A549 (cell line): ENCODE results near the gene INSM2. TPM values are rescaled to one million over a fixed set of nuclear protein-coding genes. Genes with fewer than 3 reads are reported as not detected.

Source experiments
- ATAC-seq, 2 experiments: fragments of 200-7000 bp in 1 of 2; fragments of >200 bp in 1 of 2; cut with Nextera tagmentation in 1 of 2; cut with Tn5 transposase in 1 of 2; 3 replicates each; pipeline versions ENCODE4 v1.8.0 to v1.9.1; 2018 to 2020; ENCODE audit warnings: mild to moderate bottlenecking in 1 of 2, moderate library complexity in 1 of 2
- CTCF ChIA-PET: fragments of 300-600 bp; sonication (Branson Sonifier 250); formaldehyde crosslinking; extraction: SDS; loops from one replicate; lab custom pipeline; 2021; ENCODE audit warnings: antibody characterized with exemption, inconsistent platforms; lab: Yijun Ruan, JAX
- POLR2A ChIA-PET: fragments of 350-600 bp; formaldehyde crosslinking; extraction: SDS; loops from one replicate; lab custom pipeline; 2021; ENCODE audit warnings: antibody characterized with exemption, inconsistent platforms; lab: Yijun Ruan, JAX
- DNase-seq, 2 experiments: peaks; one replicate each; pipeline versions ENCODE4 v3.0.0 to v3.0.0-alpha.2; 2011 to 2016; ENCODE audit warnings: low read depth in 1 of 2, low spot score in 1 of 2
- FAIRE-seq: peaks from 2 replicates; lab custom pipeline; 2011; peaks lifted over from hg19 to GRCh38; lab: Jason Lieb, UNC
- H3K27ac ChIP-seq, 2 experiments: fragments of >200 bp; sonication (Bioruptor Twin); formaldehyde crosslinking; 3 replicates each; pipeline ENCODE4 v1.5.1; 2016 to 2017
- H3K4me1 ChIP-seq: fragments of >200 bp; sonication (Bioruptor Twin); formaldehyde crosslinking; 3 replicates; pipeline ENCODE4 v1.6.1; 2016
- H3K4me2 ChIP-seq: fragments of >200 bp; sonication (Bioruptor Twin); formaldehyde crosslinking; 3 replicates; pipeline ENCODE4 v1.6.1; 2016
- H3K4me3 ChIP-seq: fragments of >200 bp; sonication (Bioruptor Twin); formaldehyde crosslinking; 3 replicates; pipeline ENCODE4 v1.5.1; 2016
- H3K9me3 ChIP-seq: fragments of >200 bp; sonication (Bioruptor Twin); formaldehyde crosslinking; 3 replicates; pipeline ENCODE4 v1.6.1; 2016
- CEBPB ChIP-seq, 2 experiments: fragments of >200 bp in 1 of 2; sonication (Bioruptor Twin) in 1 of 2; formaldehyde crosslinking in 1 of 2; IDR thresholded peaks; 2 replicates each; pipeline ENCODE4 v1.6.1; 2012 to 2016
- CHD2 ChIP-seq: fragments of 150-350 bp; IDR thresholded peaks from 2 replicates; pipeline ENCODE4 v1.6.1; 2014; ENCODE audit warnings: low read length; ENCODE audit not compliant: partially characterized antibody
- EHF ChIP-seq: fragments of 250-450 bp; sonication (Bioruptor Pico); IDR thresholded peaks from 2 replicates; pipeline ENCODE4 v1.5.0; 2020; ENCODE audit warnings: mild to moderate bottlenecking
- EHMT2 ChIP-seq: fragments of 200-600 bp; sonication (generic); IDR thresholded peaks from 2 replicates; pipeline ENCODE4 v1.6.1; 2016; ENCODE audit warnings: antibody characterized with exemption, low read depth, mild to moderate bottlenecking, moderate library complexity
- EP300 ChIP-seq, 2 experiments: fragments of >200 bp; sonication (Bioruptor Twin); formaldehyde crosslinking; IDR thresholded peaks; 2 replicates in 1 of 2; 3 replicates in 1 of 2; pipeline ENCODE4 v1.6.1; 2016 to 2017
- FOSB ChIP-seq: fragments of 250-450 bp; sonication (Bioruptor Pico); IDR thresholded peaks from 2 replicates; pipeline ENCODE4 v1.5.0; 2020; ENCODE audit warnings: mild to moderate bottlenecking, moderate library complexity
- FOSL2 ChIP-seq, 2 experiments: fragments of 450-650 bp in 1 of 2; fragments of >200 bp in 1 of 2; sonication (Bioruptor Twin) in 1 of 2; formaldehyde crosslinking; IDR thresholded peaks; 2 replicates each; pipeline versions ENCODE4 v1.5.0 to v1.6.1; 2016 to 2020; ENCODE audit warnings: mild to moderate bottlenecking in 1 of 2, moderate library complexity in 1 of 2
- JUNB ChIP-seq: fragments of >200 bp; sonication (Bioruptor Twin); formaldehyde crosslinking; IDR thresholded peaks from 2 replicates; pipeline ENCODE4 v1.6.1; 2016
- KDM1A ChIP-seq: fragments of 200-600 bp; sonication (generic); IDR thresholded peaks from 2 replicates; pipeline ENCODE4 v1.6.1; 2016; ENCODE audit warnings: low read depth, mild to moderate bottlenecking
- MAFK ChIP-seq: fragments of 450-650 bp; IDR thresholded peaks from 2 replicates; pipeline ENCODE4 v1.6.1; 2014; ENCODE audit not compliant: partially characterized antibody
- POLR2A ChIP-seq: IDR thresholded peaks from 2 replicates; pipeline ENCODE4 v1.6.1; 2012; ENCODE audit warnings: mild to moderate bottlenecking, low read length
- POLR2AphosphoS2 ChIP-seq: conservative IDR thresholded peaks from 2 replicates; pipeline ENCODE4 v1.6.1; 2012; ENCODE audit warnings: low read length, improper control_type of control experiment, inconsistent platforms
- RARB ChIP-seq: fragments of 250-450 bp; sonication (Bioruptor Pico); IDR thresholded peaks from 2 replicates; pipeline ENCODE4 v1.8.0; 2021; ENCODE audit warnings: mild to moderate bottlenecking, moderate library complexity
- SREBF2 ChIP-seq: fragments of 450-650 bp; IDR thresholded peaks from 2 replicates; pipeline ENCODE4 v1.6.1; 2014; ENCODE audit warnings: mild to moderate bottlenecking, moderate library complexity
- TP53 ChIP-seq: fragments of 250-450 bp; sonication (Bioruptor Pico); IDR thresholded peaks from 2 replicates; pipeline ENCODE4 v1.5.0; 2021; ENCODE audit warnings: mild to moderate bottlenecking, moderate library complexity
- ZC3H11A ChIP-seq: fragments of 450-650 bp; IDR thresholded peaks from 2 replicates; pipeline ENCODE4 v1.6.1; 2014; ENCODE audit warnings: antibody characterized with exemption, mild to moderate bottlenecking
- ZNF302 ChIP-seq: fragments of 250-450 bp; sonication (Bioruptor Pico); IDR thresholded peaks from 2 replicates; pipeline ENCODE4 v1.9.0; 2021; ENCODE audit warnings: inconsistent platforms, mild to moderate bottlenecking, moderate library complexity
- ZSCAN20 ChIP-seq: fragments of 250-450 bp; sonication (Bioruptor Pico); IDR thresholded peaks from 2 replicates; pipeline ENCODE4 v1.8.0; 2022; ENCODE audit warnings: mild to moderate bottlenecking, moderate library complexity
- WGBS: methylation state at CpG from one replicate; pipeline ENCODE4 v1.1.6; 2017; ENCODE audit errors: missing lambda C conversion rate; 5-methylcytosine and 5-hydroxymethylcytosine counted together
- polyA plus RNA-seq, 4 experiments: library from polyadenylated mRNA; depleted of rRNA in 3 of 4; stranded (reverse); fragments of >200 nt; fragmentation: RNase III in 1 of 4; extraction: RNeasy Plus Mini Kit Qiagen cat#74134 plus additional on column Dnase treatment in 1 of 4; gene quantifications; 2 replicates in 3 of 4; 3 replicates in 1 of 4; pipeline ENCODE4 v1.2.3, GENCODE V29; 2011 to 2017
- TF ChIP-seq, protein P1 (sequence below): fragments of >200 bp; sonication (Bioruptor Twin); formaldehyde crosslinking; IDR thresholded peaks from 3 replicates; pipeline ENCODE4 v1.5.1; 2016
- TF ChIP-seq, protein P2 (sequence below): fragments of >200 bp; sonication (Bioruptor Twin); formaldehyde crosslinking; IDR thresholded peaks from 2 replicates; pipeline ENCODE4 v1.6.1; 2016
- TF ChIP-seq, protein P3 (sequence below): IDR thresholded peaks from 2 replicates; pipeline ENCODE4 v1.6.1; 2012
- TF ChIP-seq, protein P4 (sequence below): fragments of 450-650 bp; IDR thresholded peaks from 2 replicates; pipeline ENCODE4 v1.6.1; 2014; ENCODE audit warnings: antibody characterized with exemption
- TF ChIP-seq, protein P5 (sequence below): fragments of 250-450 bp; sonication (Bioruptor Pico); IDR thresholded peaks from 2 replicates; pipeline ENCODE4 v1.5.0; 2020; ENCODE audit warnings: low read depth, mild to moderate bottlenecking, moderate library complexity

Gene INSM2
- polyA plus RNA-seq, 2 of the 4 experiments (the other 2 are of a cell fraction): not detected

DNA sequence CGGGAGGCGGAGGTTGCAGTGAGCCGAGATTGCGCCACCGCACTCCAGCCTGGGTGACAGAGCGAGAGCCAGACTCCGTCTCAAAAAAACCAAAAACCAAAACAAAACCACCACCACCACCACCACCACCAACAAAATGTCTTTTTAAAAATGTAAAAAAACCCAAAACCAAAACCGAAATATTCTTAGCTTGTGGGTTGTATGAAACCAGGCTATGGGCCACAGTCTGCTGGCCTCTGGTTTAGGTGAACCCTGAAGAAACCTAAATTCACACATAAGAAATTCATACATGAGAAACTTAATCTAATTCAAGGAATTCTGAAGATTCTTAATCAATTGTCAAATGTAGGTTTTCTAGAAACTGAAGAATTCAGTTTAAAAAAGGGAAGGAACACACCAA, 37.6 kb downstream of the INSM2 start:
- 93% methylated on average over 8 of the region's 8 CpGs for WGBS
- H3K4me2 ChIP-seq: no peak overlapping the region
- no peaks in the 10 kb centered on the region for H3K4me1 ChIP-seq
- H3K9me3 ChIP-seq: no peaks in the 10 kb centered on the region
- FAIRE-seq (no peak), ATAC-seq (no peak), DNase-seq (no peak)
- ChIA-PET CTCF (interaction anchor here (1.0 kb wide), 1 partner anchor 41 kb away, joined by 3 read pairs; no protein-coding TSS in a partner anchor), POLR2A (no interaction called here)
- no peak overlapping the region for H3K27ac ChIP-seq
- H3K4me3 ChIP-seq: no peak overlapping the region
- TF ChIP-seq, protein P1, sequence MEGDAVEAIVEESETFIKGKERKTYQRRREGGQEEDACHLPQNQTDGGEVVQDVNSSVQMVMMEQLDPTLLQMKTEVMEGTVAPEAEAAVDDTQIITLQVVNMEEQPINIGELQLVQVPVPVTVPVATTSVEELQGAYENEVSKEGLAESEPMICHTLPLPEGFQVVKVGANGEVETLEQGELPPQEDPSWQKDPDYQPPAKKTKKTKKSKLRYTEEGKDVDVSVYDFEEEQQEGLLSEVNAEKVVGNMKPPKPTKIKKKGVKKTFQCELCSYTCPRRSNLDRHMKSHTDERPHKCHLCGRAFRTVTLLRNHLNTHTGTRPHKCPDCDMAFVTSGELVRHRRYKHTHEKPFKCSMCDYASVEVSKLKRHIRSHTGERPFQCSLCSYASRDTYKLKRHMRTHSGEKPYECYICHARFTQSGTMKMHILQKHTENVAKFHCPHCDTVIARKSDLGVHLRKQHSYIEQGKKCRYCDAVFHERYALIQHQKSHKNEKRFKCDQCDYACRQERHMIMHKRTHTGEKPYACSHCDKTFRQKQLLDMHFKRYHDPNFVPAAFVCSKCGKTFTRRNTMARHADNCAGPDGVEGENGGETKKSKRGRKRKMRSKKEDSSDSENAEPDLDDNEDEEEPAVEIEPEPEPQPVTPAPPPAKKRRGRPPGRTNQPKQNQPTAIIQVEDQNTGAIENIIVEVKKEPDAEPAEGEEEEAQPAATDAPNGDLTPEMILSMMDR: no peak
- TF ChIP-seq ZC3H11A (no peak), EHF (CRISPR knock-in tag) (no peak), RARB (CRISPR knock-in tag) (no peak), EP300 (IDR thresholded peaks at IDR 0.05) (no peak), KDM1A (no peak), POLR2AphosphoS2 (no peak)

DNA sequence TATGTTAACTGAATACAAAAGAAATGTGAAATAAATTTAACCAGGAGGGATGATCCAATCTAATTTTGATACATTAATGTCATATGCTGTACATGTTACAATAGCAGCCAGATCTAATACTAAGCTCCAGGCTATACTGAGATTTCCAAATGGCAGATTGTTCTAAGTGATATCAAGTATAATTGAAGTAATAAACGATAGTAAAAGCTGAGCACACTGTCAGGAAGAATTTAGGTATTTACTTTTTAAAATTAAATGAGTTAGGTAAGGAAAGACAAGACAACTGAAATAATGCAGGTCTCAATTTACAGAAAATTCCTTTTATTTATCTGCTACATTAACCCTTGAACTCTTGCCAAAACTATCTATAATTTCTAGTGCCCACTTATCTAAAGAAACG, 39.9 kb downstream of the INSM2 start:
- WGBS: 66% methylated on average over 2 of the region's 2 CpGs
- no peak overlapping the region for H3K4me3 ChIP-seq
- H3K4me2 ChIP-seq: no peak overlapping the region
- no peak overlapping the region for H3K27ac ChIP-seq
- no peaks in the 10 kb centered on the region for H3K9me3 ChIP-seq
- DNase-seq (no peak), ATAC-seq (no peak), FAIRE-seq (no peak)
- H3K4me1 ChIP-seq: no peaks in the 10 kb centered on the region
- ChIA-PET POLR2A (no interaction called here), CTCF (no interaction called here)
- TF ChIP-seq ZSCAN20 (CRISPR knock-in tag): no peak
- TF ChIP-seq EHMT2: no peak
- TF ChIP-seq, protein P2, sequence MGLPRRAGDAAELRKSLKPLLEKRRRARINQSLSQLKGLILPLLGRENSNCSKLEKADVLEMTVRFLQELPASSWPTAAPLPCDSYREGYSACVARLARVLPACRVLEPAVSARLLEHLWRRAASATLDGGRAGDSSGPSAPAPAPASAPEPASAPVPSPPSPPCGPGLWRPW: no peak
- TF ChIP-seq ZC3H11A: no peak
- TF ChIP-seq FOSL2 (IDR thresholded peaks at IDR 0.05): no peak
- no peak for TF ChIP-seq FOSL2 (CRISPR knock-in tag; IDR thresholded peaks at IDR 0.05)

DNA sequence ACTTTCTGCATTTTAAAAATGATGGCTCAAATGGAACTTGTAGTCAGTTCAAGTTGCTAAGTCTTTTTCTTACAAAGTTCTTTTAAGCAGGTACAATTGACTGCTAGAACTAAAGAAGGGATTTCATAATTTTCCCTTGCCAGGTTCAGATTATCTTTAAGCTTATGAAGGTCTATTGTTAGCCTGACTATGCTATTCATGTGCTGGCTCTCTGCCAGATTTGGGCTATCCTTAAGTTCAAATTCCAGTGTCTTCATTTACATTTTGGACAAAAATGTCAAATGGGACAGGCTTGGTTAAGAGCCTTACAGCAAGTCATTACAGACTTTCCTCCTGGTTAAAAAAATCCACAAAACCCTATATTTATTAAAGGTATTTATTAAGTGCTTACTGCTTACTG, 42.3 kb downstream of the INSM2 start:
- CTCF ChIA-PET: no interaction called here
- no peak for FAIRE-seq
- H3K4me2 ChIP-seq: no peak overlapping the region
- no peak for TF ChIP-seq MAFK
- TF ChIP-seq, all 56 proteins: peak for 0
- Histone ChIP-seq H3K4me1 (no peaks in the 10 kb centered on the region), H3K9me3 (no peaks in the 10 kb centered on the region), H3K4me3 (no peak overlapping the region), H3K27ac (no peak overlapping the region)
- DNase-seq (no peak), ATAC-seq (no peak)
- POLR2A ChIA-PET: no interaction called here

DNA sequence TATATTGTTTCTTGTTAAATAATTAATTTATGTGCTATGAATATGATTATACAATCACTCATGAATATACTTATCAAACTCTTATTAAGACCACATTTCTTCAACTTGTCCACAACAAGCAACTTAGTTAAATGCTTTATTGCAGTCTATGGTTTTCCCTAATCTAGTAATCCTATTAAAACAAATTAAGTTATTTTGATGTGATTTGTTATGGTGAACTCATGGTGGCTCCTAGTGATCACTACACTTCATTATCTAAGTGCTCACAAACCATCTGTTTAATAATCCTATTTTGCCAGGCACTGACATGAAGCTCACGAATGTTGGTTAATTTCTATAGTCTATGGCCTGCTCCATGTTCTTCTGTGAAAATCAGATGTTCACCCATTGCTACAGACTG, 42.9 kb downstream of the INSM2 start:
- ATAC-seq: no peak
- no peak for DNase-seq
- WGBS: 93% methylated on average over 1 of the region's 1 CpG
- POLR2A ChIA-PET: no interaction called here
- FAIRE-seq: peak; percentile 28
- no peaks in the 10 kb centered on the region for H3K4me1 ChIP-seq
- H3K9me3 ChIP-seq: no peaks in the 10 kb centered on the region
- no peak overlapping the region for H3K27ac ChIP-seq
- no peak for TF ChIP-seq EP300 (IDR thresholded peaks at IDR 0.05)
- TF ChIP-seq MAFK: no peak
- TF ChIP-seq, protein P3, sequence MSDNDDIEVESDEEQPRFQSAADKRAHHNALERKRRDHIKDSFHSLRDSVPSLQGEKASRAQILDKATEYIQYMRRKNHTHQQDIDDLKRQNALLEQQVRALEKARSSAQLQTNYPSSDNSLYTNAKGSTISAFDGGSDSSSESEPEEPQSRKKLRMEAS: no peak
- TF ChIP-seq CEBPB (IDR thresholded peaks at IDR 0.05): no peak
- TF ChIP-seq, protein P4, sequence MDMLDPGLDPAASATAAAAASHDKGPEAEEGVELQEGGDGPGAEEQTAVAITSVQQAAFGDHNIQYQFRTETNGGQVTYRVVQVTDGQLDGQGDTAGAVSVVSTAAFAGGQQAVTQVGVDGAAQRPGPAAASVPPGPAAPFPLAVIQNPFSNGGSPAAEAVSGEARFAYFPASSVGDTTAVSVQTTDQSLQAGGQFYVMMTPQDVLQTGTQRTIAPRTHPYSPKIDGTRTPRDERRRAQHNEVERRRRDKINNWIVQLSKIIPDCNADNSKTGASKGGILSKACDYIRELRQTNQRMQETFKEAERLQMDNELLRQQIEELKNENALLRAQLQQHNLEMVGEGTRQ: no peak
- TF ChIP-seq ZNF302: no peak
- TF ChIP-seq, protein P5, sequence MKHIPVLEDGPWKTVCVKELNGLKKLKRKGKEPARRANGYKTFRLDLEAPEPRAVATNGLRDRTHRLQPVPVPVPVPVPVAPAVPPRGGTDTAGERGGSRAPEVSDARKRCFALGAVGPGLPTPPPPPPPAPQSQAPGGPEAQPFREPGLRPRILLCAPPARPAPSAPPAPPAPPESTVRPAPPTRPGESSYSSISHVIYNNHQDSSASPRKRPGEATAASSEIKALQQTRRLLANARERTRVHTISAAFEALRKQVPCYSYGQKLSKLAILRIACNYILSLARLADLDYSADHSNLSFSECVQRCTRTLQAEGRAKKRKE (CRISPR knock-in tag): no peak
- no peak for TF ChIP-seq POLR2AphosphoS2
- TF ChIP-seq, protein P2: no peak
- no peak for TF ChIP-seq JUNB
- TF ChIP-seq SREBF2: no peak
- no peak for TF ChIP-seq FOSB
- no peak for TF ChIP-seq TP53 (CRISPR knock-in tag)
- no peak for TF ChIP-seq POLR2A
- TF ChIP-seq CHD2: no peak
- TF ChIP-seq, all 56 proteins: peak for 0
- Histone ChIP-seq H3K4me3 (no peak overlapping the region), H3K4me2 (no peak overlapping the region)
- CTCF ChIA-PET: no interaction called here
